Parathyroid adenoma (tissue), 2 donors: ENCODE data around the gene NECAB3.

Source experiments
- H2AFZ ChIP-seq: fragments of 300-600 bp; sonication (generic); one replicate; pipeline ENCODE4 v1.7.0; 2017; ENCODE audit warnings: antibody characterized with exemption, mild to moderate bottlenecking
- H3K27ac ChIP-seq: fragments of 300-600 bp; sonication (generic); one replicate; pipeline ENCODE4 v1.7.0; 2017
- H3K27me3 ChIP-seq: fragments of 300-600 bp; sonication (generic); one replicate; pipeline ENCODE4 v1.7.0; 2017; ENCODE audit warnings: low read length; ENCODE audit not compliant: control insufficient read depth, insufficient read depth
- H3K36me3 ChIP-seq: fragments of 300-600 bp; sonication (generic); one replicate; pipeline ENCODE4 v1.7.0; 2017; ENCODE audit warnings: low read length; ENCODE audit not compliant: control insufficient read depth, insufficient read depth
- H3K4me1 ChIP-seq: fragments of 300-600 bp; sonication (generic); one replicate; pipeline ENCODE4 v1.7.0; 2017; ENCODE audit warnings: control low read depth
- H3K4me2 ChIP-seq: fragments of 300-600 bp; sonication (generic); one replicate; pipeline ENCODE4 v1.7.0; 2017; ENCODE audit warnings: low read length
- H3K4me3 ChIP-seq: fragments of 300-600 bp; sonication (generic); one replicate; pipeline ENCODE4 v1.7.0; 2017; ENCODE audit warnings: low read depth, low read length
- H3K79me2 ChIP-seq: fragments of 300-600 bp; sonication (generic); one replicate; pipeline ENCODE4 v1.7.0; 2017; ENCODE audit warnings: control low read depth
- H3K9ac ChIP-seq: fragments of 300-600 bp; sonication (generic); one replicate; pipeline ENCODE4 v1.7.0; 2017; ENCODE audit warnings: mild to moderate bottlenecking
- H3K9me3 ChIP-seq: fragments of 300-600 bp; sonication (generic); one replicate; pipeline ENCODE4 v1.7.0; 2017; ENCODE audit warnings: low read length; ENCODE audit not compliant: control insufficient read depth
- CTCF ChIP-seq: fragments of 300-600 bp; sonication (generic); IDR thresholded peaks from one replicate; pipeline ENCODE4 v1.7.0; 2017; ENCODE audit warnings: antibody characterized with exemption, mild to moderate bottlenecking
- donor health status: primary hyperparathyroidism.

Gene NECAB3

GRCh38 chr20:33630507-33630906 is 43.7 kb downstream of the NECAB3 start:
- no peaks in the 10 kb centered on the region for H3K4me1 ChIP-seq
- no peak overlapping the region for H3K9ac ChIP-seq
- H3K79me2 ChIP-seq: peaks cover 2% of the 10 kb centered on the region
- no peaks in the 10 kb centered on the region for H3K9me3 ChIP-seq
- no peak overlapping the region for H3K4me2 ChIP-seq
- no peak overlapping the region for H2AFZ ChIP-seq
- no peak for TF ChIP-seq CTCF
- no peak overlapping the region for H3K27ac ChIP-seq
- no peaks in the 10 kb centered on the region for H3K27me3 ChIP-seq
- H3K36me3 ChIP-seq: no peaks in the 10 kb centered on the region
- no peak overlapping the region for H3K4me3 ChIP-seq

GRCh38 chr20:33629979-33630378 is 44.2 kb downstream of the NECAB3 start:
- Histone ChIP-seq H3K9ac (no peak overlapping the region), H3K4me1 (no peaks in the 10 kb centered on the region), H3K27me3 (no peaks in the 10 kb centered on the region), H3K79me2 (peaks cover 2% of the 10 kb centered on the region), H3K9me3 (no peaks in the 10 kb centered on the region), H3K27ac (no peak overlapping the region), H3K36me3 (no peaks in the 10 kb centered on the region), H3K4me2 (no peak overlapping the region), H3K4me3 (no peak overlapping the region), H2AFZ (no peak overlapping the region)
- no peak for TF ChIP-seq CTCF

- Histone ChIP-seq H3K4me2 (no peak overlapping the region), H3K4me3 (no peak overlapping the region), H3K79me2 (peaks cover 2% of the 10 kb centered on the region), H3K27me3 (no peaks in the 10 kb centered on the region), H3K9ac (no peak overlapping the region), H3K4me1 (no peaks in the 10 kb centered on the region), H3K36me3 (no peaks in the 10 kb centered on the region), H3K9me3 (no peaks in the 10 kb centered on the region), H3K27ac (no peak overlapping the region), H2AFZ (no peak overlapping the region)
- no peak for TF ChIP-seq CTCF
Measured at GRCh38 chr20:33629533-33629932, 44.7 kb downstream of the NECAB3 start.

GRCh38 chr20:33627577-33628216 is 46.5 kb downstream of the NECAB3 start:
- Histone ChIP-seq H3K9ac (no peak overlapping the region), H3K27me3 (no peaks in the 10 kb centered on the region), H3K4me1 (no peaks in the 10 kb centered on the region), H3K36me3 (no peaks in the 10 kb centered on the region), H3K4me2 (no peak overlapping the region), H3K4me3 (no peak overlapping the region), H2AFZ (no peak overlapping the region), H3K27ac (no peak overlapping the region), H3K9me3 (no peaks in the 10 kb centered on the region), H3K79me2 (peaks cover 2% of the 10 kb centered on the region)
- no peak for TF ChIP-seq CTCF

GRCh38 chr20:33626190-33626589 is 48.0 kb downstream of the NECAB3 start:
- no peaks in the 10 kb centered on the region for H3K36me3 ChIP-seq
- H3K27ac ChIP-seq: no peak overlapping the region

More at GRCh38 chr20:33626190-33626589, 48.0 kb downstream of the NECAB3 start:
- Histone ChIP-seq H3K4me1 (no peaks in the 10 kb centered on the region), H3K27me3 (no peaks in the 10 kb centered on the region), H3K4me2 (no peak overlapping the region), H3K9ac (no peak overlapping the region), H2AFZ (no peak overlapping the region), H3K79me2 (peaks cover 2% of the 10 kb centered on the region), H3K4me3 (no peak overlapping the region), H3K9me3 (no peaks in the 10 kb centered on the region)
- TF ChIP-seq CTCF: no peak
